Astrocyte of the spinal cord (primary cell): ENCODE results near the gene DSG4.
"Not testable (repeated sequence)": the region's sequence is repeated elsewhere in the genome, so short reads cannot be mapped to it uniquely, and the experiment has no call there.

ENCODE experiments used
- DNase-seq: peaks from one replicate; pipeline ENCODE4 v3.0.0; 2011; ENCODE audit warnings: low read depth, low spot score
- H3K4me3 ChIP-seq: 2 replicates; pipeline ENCODE4 v1.5.1; 2011; ENCODE audit warnings: low read depth, mild to moderate bottlenecking, low read length, moderate library complexity
- CTCF ChIP-seq: IDR thresholded peaks from 2 replicates; pipeline ENCODE4 v1.5.1; 2012; ENCODE audit warnings: low read depth, mild to moderate bottlenecking, low read length, inconsistent platforms
- in situ Hi-C: cut with HindIII; loops from 2 replicates; pipeline ENCODE4 v1.10.0; 2017; ENCODE audit warnings: low sequenced_read_pairs

The DSG4 gene

DNA sequence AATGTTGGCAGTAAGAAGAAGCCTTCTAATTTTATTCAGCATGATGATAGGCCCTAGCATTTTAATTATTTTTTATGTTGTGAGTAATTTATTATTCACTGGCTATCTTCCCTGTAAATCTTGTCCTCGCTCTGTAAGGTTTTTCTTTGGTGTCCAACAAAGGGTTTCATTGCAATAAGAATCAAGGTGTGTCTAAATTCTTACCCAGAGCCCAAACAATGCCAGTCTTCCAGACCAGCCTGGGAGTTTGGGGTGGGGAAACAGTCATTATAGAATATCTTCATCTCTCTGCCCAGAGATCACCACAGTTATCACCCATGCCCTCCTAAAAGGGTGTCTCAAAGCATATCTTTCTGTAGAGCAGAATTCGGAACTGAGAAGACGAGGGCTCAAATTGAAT, at the start of gene DSG4:
Gene DSG4, plus strand, starts transcription at position 301 of the 400 bp plus-strand sequence. CDS start 135 bp downstream, outside the sequence.
- no peak for TF ChIP-seq CTCF
- no peak for DNase-seq
- H3K4me3 ChIP-seq: no peak within 1 kb of the TSS
- in situ Hi-C loops: no loop called here

- DNase-seq: no peak
- no peak overlapping the region for H3K4me3 ChIP-seq
- in situ Hi-C loops: no loop called here
- TF ChIP-seq CTCF: no peak
Observed at GRCh38 chr18:31329787-31330438, 46.7 kb upstream of the DSG4 start.

- in situ Hi-C loops: no loop called here
- DNase-seq: no peak
- TF ChIP-seq CTCF: no peak
- H3K4me3 ChIP-seq: no peak overlapping the region
Observed at GRCh38 chr18:31343454-31343853, 33.1 kb upstream of the DSG4 start.

DNA sequence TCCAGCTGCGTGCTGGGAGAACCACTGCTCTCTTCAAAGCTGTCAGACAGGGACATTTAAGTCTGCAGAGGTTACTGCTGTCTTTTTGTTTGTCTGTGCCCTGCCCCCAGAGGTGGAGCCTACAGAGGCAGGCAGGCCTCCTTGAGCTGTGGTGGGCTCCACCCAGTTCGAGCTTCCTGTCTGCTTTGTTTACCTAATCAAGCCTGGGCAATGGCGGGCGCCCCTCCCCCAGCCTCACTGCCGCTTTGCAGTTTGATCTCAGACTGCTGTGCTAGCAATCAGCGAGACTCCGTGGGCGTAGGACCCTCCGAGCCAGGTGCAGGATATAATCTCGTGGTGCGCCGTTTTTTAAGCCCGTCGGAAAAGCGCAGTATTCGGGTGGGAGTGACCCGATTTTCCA, 23.2 kb upstream of the DSG4 start:
- DNase-seq, in situ Hi-C loops, H3K4me3 ChIP-seq: not testable (repeated sequence)

DNA sequence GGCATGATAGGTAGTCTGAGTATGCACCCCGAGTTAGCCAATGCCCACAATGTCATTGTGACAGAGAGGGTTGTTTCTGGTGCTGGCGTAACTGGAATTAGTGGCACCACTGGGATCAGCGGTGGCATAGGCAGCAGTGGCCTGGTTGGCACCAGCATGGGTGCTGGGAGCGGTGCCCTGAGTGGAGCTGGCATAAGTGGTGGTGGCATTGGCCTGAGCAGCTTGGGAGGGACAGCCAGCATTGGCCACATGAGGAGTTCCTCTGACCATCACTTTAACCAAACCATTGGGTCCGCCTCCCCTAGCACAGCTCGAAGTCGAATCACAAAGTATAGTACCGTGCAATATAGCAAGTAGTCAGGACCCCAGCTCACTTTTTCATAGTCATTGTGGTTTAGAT, 21.6 kb upstream of the DSG4 start:
- H3K4me3 ChIP-seq: no peak overlapping the region
- no peak for DNase-seq
- TF ChIP-seq CTCF: no peak
- in situ Hi-C loops: no loop called here

GRCh38 chr18:31356025-31356424, 20.6 kb upstream of the DSG4 start:
- DNase-seq: no peak
- no peak overlapping the region for H3K4me3 ChIP-seq
- in situ Hi-C loops: no loop called here
- TF ChIP-seq CTCF: no peak

GRCh38 chr18:31364190-31364589, 12.4 kb upstream of the DSG4 start:
- H3K4me3 ChIP-seq: no peak overlapping the region
- TF ChIP-seq CTCF: no peak
- in situ Hi-C loops: no loop called here
- no peak for DNase-seq
